HUES6 (cell line): Measurements from ENCODE around the gene TMEM238L.
A peak's percentile ranks its signal among the peaks of the same experiment; 100 is the strongest.

Source experiments
- H3K27ac ChIP-seq: 2 replicates; pipeline ENCODE4 v1.7.0; 2013; ENCODE audit warnings: low read depth, mild to moderate bottlenecking, low read length, inconsistent platforms
- H3K27me3 ChIP-seq: 2 replicates; pipeline ENCODE4 v1.6.1; 2013; ENCODE audit warnings: low read length; ENCODE audit not compliant: control insufficient read depth, insufficient read depth
- H3K36me3 ChIP-seq: 2 replicates; pipeline ENCODE4 v1.6.1; 2013; ENCODE audit warnings: low read length; ENCODE audit not compliant: control insufficient read depth, insufficient read depth
- H3K4me1 ChIP-seq: 2 replicates; pipeline ENCODE4 v1.6.1; 2013; ENCODE audit warnings: low read length; ENCODE audit not compliant: control insufficient read depth, insufficient read depth
- H3K4me3 ChIP-seq: 2 replicates; pipeline ENCODE4 v1.5.1; 2013; ENCODE audit warnings: low read depth, low read length
- H3K9ac ChIP-seq: one replicate; pipeline ENCODE4 v1.6.1; 2013; ENCODE audit warnings: mild to moderate bottlenecking, low read length
- H3K9me3 ChIP-seq: 2 replicates; pipeline ENCODE4 v1.6.1; 2013; ENCODE audit warnings: low read depth, low read length; ENCODE audit not compliant: control insufficient read depth, insufficient read depth

The TMEM238L gene

DNA sequence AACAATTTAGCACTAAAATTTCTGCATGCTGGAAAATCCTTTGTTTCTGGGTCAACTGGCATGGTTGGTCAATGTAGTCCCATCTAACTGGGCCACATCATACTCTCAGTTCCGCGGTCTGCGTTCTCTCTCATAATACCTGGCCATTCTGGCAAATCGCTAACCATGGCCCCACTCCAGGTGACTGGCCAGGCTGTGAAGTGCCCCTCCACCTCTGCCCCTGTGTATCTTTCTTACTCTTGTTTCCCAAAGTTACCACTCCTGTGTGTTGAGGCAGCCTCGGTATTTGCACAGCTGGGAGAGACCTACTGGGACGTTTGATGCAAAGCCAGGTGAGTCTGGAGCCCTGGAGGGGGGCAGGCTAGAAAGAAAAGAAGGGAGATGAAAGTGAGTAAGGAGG, 2.0 kb upstream of the TMEM238L start:
- Histone ChIP-seq H3K27me3 (no peaks in the 10 kb centered on the region), H3K9me3 (no peaks in the 10 kb centered on the region), H3K9ac (no peak overlapping the region), H3K4me1 (no peaks in the 10 kb centered on the region; the same call in 1 of the 2 replicates), H3K4me3 (no peak overlapping the region), H3K27ac (no peak overlapping the region), H3K36me3 (no peaks in the 10 kb centered on the region)

GRCh38 chr17:10804546-10804945, 647 bp upstream of the TMEM238L start:
- Histone ChIP-seq H3K27me3 (no peaks in the 10 kb centered on the region), H3K27ac (no peak overlapping the region), H3K4me1 (no peaks in the 10 kb centered on the region; the same call in 1 of the 2 replicates), H3K9ac (no peak overlapping the region), H3K36me3 (no peaks in the 10 kb centered on the region), H3K4me3 (no peak overlapping the region), H3K9me3 (no peaks in the 10 kb centered on the region)

GRCh38 chr17:10803350-10803749, 549 bp downstream of the TMEM238L start:
- Histone ChIP-seq H3K27ac (no peak overlapping the region), H3K36me3 (no peaks in the 10 kb centered on the region), H3K4me1 (peaks cover under 1% of the 10 kb centered on the region; the same call in 1 of the 2 replicates), H3K4me3 (no peak overlapping the region), H3K9ac (no peak overlapping the region), H3K27me3 (no peaks in the 10 kb centered on the region), H3K9me3 (no peaks in the 10 kb centered on the region)

DNA sequence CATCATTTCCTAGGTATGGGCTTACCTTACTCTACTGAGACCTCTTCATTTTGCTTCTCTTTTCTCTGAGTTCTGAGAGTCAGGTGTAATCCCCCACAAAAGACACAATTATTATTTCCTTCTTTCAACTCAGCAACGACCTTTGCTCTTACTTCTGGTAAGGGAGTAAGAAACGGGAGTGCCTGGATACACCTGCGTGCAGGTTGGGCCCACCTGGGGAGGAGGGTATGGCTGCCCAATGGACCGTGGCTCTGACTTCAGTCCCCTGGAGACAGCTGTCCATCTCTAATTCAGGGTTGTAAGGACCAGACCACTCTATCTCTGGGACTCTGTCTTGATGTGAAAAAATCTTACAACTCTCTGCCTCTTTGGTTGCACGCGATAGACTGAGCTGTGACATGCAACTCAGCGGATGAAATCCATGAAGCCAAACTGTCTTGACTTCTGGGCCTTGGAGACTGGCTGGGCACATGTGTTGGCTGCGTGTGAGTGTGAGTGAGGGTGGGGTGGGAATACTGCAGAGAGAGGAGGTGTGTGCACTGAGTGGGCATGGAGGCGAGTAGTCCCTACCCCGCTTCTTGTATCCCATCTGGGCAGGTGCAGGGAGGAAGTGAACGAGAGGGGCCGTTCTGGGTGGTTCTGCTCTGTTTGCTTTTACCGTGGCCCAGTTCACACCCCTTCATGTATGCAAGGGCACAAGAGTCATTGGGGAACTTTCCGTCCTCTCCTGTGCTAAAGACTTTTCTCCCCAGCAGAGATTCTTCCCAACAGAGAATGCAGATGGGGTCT, 1.2 kb downstream of the TMEM238L start:
- H3K27me3 ChIP-seq = no peaks in the 10 kb centered on the region
- no peak overlapping the region for H3K9ac ChIP-seq
- no peaks in the 10 kb centered on the region for H3K9me3 ChIP-seq
- no peak overlapping the region for H3K27ac ChIP-seq
- peaks cover 7% of the 10 kb centered on the region for H3K4me1 ChIP-seq
- no peaks in the 10 kb centered on the region for H3K36me3 ChIP-seq
- no peak overlapping the region for H3K4me3 ChIP-seq

DNA sequence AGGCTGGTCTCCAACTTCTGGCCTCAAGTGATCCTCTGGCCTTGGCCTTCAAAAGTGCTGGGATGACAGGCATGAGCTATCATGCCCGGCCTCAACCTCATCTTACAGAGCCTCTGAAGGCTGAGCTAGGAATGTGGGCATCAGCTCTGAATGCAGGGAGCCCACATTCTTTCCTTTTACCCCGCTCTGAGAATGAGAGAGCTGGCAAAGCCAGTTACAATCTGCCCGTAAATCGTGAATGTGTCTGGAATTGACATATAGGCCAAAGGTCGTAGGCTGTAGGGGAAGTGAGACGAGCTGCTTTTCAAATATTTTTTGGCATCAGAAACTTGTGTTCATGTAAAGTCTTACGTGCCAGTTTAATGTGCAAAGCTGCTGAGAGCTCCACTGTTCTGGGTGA, 4.5 kb downstream of the TMEM238L start:
- Histone ChIP-seq H3K9ac (no peak overlapping the region), H3K9me3 (no peaks in the 10 kb centered on the region), H3K27ac (no peak overlapping the region), H3K36me3 (no peaks in the 10 kb centered on the region), H3K4me1 (peaks cover 11% of the 10 kb centered on the region), H3K27me3 (no peaks in the 10 kb centered on the region), H3K4me3 (no peak overlapping the region)

DNA sequence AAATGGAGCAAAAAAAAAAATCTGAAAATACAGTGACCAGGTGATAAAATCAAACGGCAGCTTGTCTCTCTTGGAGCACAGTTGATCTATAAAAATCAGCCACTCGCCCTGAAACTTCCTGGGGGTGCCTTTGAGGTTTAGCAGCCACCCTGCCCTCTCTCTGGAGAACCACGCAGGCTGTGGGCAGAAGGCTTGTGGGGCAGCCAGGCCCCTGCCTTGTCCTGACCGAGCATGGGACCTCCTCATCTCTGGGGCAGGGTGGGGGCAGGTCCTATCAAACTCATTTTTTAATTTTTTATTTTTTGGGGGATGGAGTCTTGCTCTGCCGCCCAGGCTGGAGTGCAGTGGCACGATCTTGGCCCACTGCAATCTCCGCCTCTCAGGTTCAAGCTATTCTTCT, 5.0 kb downstream of the TMEM238L start:
- Histone ChIP-seq H3K9me3 (no peaks in the 10 kb centered on the region), H3K27ac (no peak overlapping the region), H3K4me3 (no peak overlapping the region), H3K36me3 (no peaks in the 10 kb centered on the region), H3K9ac (no peak overlapping the region), H3K4me1 (peaks cover 11% of the 10 kb centered on the region), H3K27me3 (no peaks in the 10 kb centered on the region)

DNA sequence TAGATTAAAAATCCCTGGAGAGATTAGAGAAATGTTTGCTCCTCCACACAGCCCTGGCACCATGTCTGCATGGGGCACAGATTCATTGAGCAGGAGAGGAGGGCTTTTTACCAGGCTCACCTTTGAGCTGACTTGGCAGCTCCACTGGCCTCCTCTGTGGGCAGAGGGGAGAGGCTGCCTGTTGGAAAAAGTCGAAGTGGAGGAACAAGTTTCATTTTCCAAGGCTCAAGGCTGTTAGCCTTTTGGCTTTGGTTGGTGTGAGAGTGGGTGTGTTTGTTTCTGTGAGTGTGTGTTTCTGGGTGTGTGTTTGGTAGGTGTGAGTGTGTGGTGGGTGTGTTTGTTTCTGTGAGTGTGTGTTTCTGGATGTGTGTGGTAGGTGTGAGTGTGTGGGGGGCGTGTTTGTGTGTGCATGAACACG, 5.6 kb downstream of the TMEM238L start:
- H3K36me3 ChIP-seq = no peaks in the 10 kb centered on the region
- H3K9ac ChIP-seq = no peak overlapping the region
- H3K27me3 ChIP-seq = no peaks in the 10 kb centered on the region
- H3K4me3 ChIP-seq = no peak overlapping the region
- no peaks in the 10 kb centered on the region for H3K9me3 ChIP-seq
- no peak overlapping the region for H3K27ac ChIP-seq
- peaks cover 11% of the 10 kb centered on the region for H3K4me1 ChIP-seq

GRCh38 chr17:10797476-10798328, 6.2 kb downstream of the TMEM238L start:
- no peaks in the 10 kb centered on the region for H3K36me3 ChIP-seq
- H3K27ac ChIP-seq = no peak overlapping the region
- no peak overlapping the region for H3K9ac ChIP-seq
- H3K27me3 ChIP-seq = no peaks in the 10 kb centered on the region
- peaks cover 11% of the 10 kb centered on the region for H3K4me1 ChIP-seq
- H3K9me3 ChIP-seq = no peaks in the 10 kb centered on the region
- no peak overlapping the region for H3K4me3 ChIP-seq

DNA sequence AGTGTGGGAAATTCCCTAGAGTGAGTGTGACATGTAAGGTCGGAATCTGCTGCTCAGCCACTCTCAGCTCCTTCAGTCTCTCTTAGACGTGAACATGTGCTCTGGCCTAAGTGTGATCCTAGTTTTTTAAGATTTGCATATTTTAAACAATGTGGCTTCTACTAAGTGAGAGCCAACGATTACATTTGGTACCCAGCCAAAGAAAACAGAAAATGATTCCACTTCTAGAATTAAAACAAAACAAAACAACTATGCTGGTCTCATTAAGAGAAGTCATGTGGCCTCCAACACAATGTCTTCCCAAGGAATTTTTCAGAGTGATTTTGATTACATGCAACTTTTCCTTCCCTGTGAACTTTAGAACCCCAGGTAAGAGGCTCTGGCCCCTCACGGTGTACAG, 10.1 kb downstream of the TMEM238L start:
- H3K9ac ChIP-seq = no peak overlapping the region
- H3K27ac ChIP-seq = no peak overlapping the region
- H3K9me3 ChIP-seq = no peaks in the 10 kb centered on the region
- no peaks in the 10 kb centered on the region for H3K27me3 ChIP-seq
- H3K4me1 ChIP-seq = peaks cover 26% of the 10 kb centered on the region
- no peaks in the 10 kb centered on the region for H3K36me3 ChIP-seq
- H3K4me3 ChIP-seq = no peak overlapping the region

- no peaks in the 10 kb centered on the region for H3K27me3 ChIP-seq
Observed at GRCh38 chr17:10793256-10793655, 10.6 kb downstream of the TMEM238L start.

DNA sequence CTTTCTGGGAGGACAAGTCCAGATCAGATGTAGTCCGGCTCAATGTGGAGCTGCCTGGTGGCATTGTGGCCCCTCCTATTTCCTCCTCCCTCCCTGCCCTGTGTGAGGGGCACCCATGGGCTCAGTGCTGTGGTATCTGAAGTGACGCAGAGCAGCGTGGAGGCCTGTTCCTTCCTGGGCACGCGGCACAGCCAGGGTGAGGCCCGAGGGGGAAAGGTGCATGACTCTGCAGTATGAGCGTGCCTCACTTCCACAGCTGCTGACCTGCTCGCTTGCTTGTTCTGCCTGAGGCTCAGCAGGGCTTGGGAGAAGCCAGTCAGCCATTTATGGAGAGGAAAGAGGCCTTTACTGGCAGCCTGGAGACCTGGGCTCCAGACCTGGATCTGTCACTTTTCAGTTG, 11.7 kb downstream of the TMEM238L start:
- Histone ChIP-seq H3K36me3 (no peaks in the 10 kb centered on the region), H3K27ac (no peak overlapping the region), H3K4me1 (peaks cover 20% of the 10 kb centered on the region), H3K9me3 (no peaks in the 10 kb centered on the region), H3K9ac (peak overlapping the region; percentile 2), H3K4me3 (no peak overlapping the region), H3K27me3 (no peaks in the 10 kb centered on the region)

More at GRCh38 chr17:10793256-10793655, 10.6 kb downstream of the TMEM238L start:
- H3K4me1 ChIP-seq = peaks cover 25% of the 10 kb centered on the region
- no peak overlapping the region for H3K27ac ChIP-seq
- no peaks in the 10 kb centered on the region for H3K36me3 ChIP-seq
- H3K9ac ChIP-seq = no peak overlapping the region
- H3K4me3 ChIP-seq = no peak overlapping the region
- no peaks in the 10 kb centered on the region for H3K9me3 ChIP-seq
